Neural progenitor cell (in vitro differentiated cells): ENCODE data around the gene EN2. TPM values are rescaled to one million over a fixed set of nuclear protein-coding genes. Genes with fewer than 3 reads are reported as not detected.
A peak's percentile ranks its signal among the peaks of the same experiment; 100 is the strongest.

Experiments
- DNase-seq: peaks from one replicate; pipeline ENCODE4 v3.0.0-alpha.2; 2016; ENCODE audit warnings: low spot score
- H2AFZ ChIP-seq: fragments of 200-600 bp; sonication (generic); replicated peaks from 2 replicates; pipeline ENCODE4 v1.6.1; 2016; ENCODE audit warnings: antibody characterized with exemption
- H3F3A ChIP-seq: fragments of 200-600 bp; sonication (generic); 2 replicates; pipeline ENCODE4 v1.6.1; 2016; ENCODE audit warnings: antibody characterized with exemption, low read depth
- H3K27ac ChIP-seq: fragments of 200-600 bp; sonication (generic); 2 replicates; pipeline ENCODE4 v1.5.1; 2016; ENCODE audit warnings: mild to moderate bottlenecking
- H3K27me3 ChIP-seq: fragments of 200-600 bp; sonication (generic); 2 replicates; pipeline ENCODE4 v1.6.1; 2016; ENCODE audit warnings: mild to moderate bottlenecking, moderate library complexity
- H3K36me3 ChIP-seq: fragments of 200-600 bp; sonication (generic); 2 replicates; pipeline ENCODE4 v1.5.1; 2016
- H3K4me1 ChIP-seq: fragments of 200-600 bp; sonication (generic); 2 replicates; pipeline ENCODE4 v1.6.1; 2016; ENCODE audit warnings: mixed run types
- H3K4me2 ChIP-seq: fragments of 200-600 bp; sonication (generic); 2 replicates; pipeline ENCODE4 v1.6.1; 2016
- H3K4me3 ChIP-seq: fragments of 200-600 bp; sonication (generic); 2 replicates; pipeline ENCODE4 v1.5.1; 2016
- H3K79me2 ChIP-seq: fragments of 200-600 bp; sonication (generic); 2 replicates; pipeline ENCODE4 v1.6.1; 2016; ENCODE audit warnings: low read depth
- H3K9ac ChIP-seq: fragments of 200-600 bp; sonication (generic); 2 replicates; pipeline ENCODE4 v1.6.1; 2016
- H3K9me3 ChIP-seq: fragments of 200-600 bp; sonication (generic); 2 replicates; pipeline ENCODE4 v1.5.1; 2016; ENCODE audit warnings: low read depth
- H4K20me1 ChIP-seq: fragments of 200-600 bp; sonication (generic); 2 replicates; pipeline ENCODE4 v1.6.1; 2016; ENCODE audit warnings: low read depth
- H3K27ac Mint-ChIP-seq: 3 replicates; pipeline ENCODE4 v1.8.0; 2021; ENCODE audit warnings: mixed read lengths
- H3K27me3 Mint-ChIP-seq: 2 replicates; pipeline ENCODE4 v1.8.0; 2022; ENCODE audit warnings: low read depth, mild to moderate bottlenecking, inconsistent platforms, moderate library complexity, mixed read lengths; ENCODE audit not compliant: insufficient read depth
- H3K36me3 Mint-ChIP-seq: 3 replicates; pipeline ENCODE4 v1.8.0; 2021; ENCODE audit warnings: mixed read lengths
- H3K4me1 Mint-ChIP-seq: 3 replicates; pipeline ENCODE4 v1.8.0; 2021; ENCODE audit warnings: mixed read lengths
- H3K4me3 Mint-ChIP-seq: 3 replicates; pipeline ENCODE4 v1.8.0; 2021; ENCODE audit warnings: mild to moderate bottlenecking, moderate library complexity, mixed read lengths
- H3K9me3 Mint-ChIP-seq: 3 replicates; pipeline ENCODE4 v1.8.0; 2020; ENCODE audit warnings: mixed read lengths
- CTCF ChIP-seq: fragments of 200-600 bp; sonication (generic); IDR thresholded peaks from 2 replicates; pipeline ENCODE4 v1.5.1; 2017; ENCODE audit warnings: antibody characterized with exemption, mild to moderate bottlenecking
- EZH2 ChIP-seq: fragments of 200-600 bp; sonication (generic); IDR thresholded peaks from 2 replicates; pipeline ENCODE4 v1.6.1; 2017; ENCODE audit warnings: antibody characterized with exemption, mild to moderate bottlenecking, moderate library complexity
- EZH2phosphoT487 ChIP-seq: fragments of 200-600 bp; sonication (generic); IDR thresholded peaks from 2 replicates; pipeline ENCODE4 v1.6.1; 2017; ENCODE audit warnings: antibody characterized with exemption
- total RNA-seq: library from RNA; depleted of rRNA; stranded (reverse); fragments of >200 nt; gene quantifications from 2 replicates; pipeline ENCODE4 v1.2.3, GENCODE V29; 2015; ENCODE audit warnings: low replicate concordance

The EN2 gene
- total RNA-seq, 1 donor from 2014 or later = not detected

- peaks cover 3% of the 10 kb centered on the region for H3K9me3 Mint-ChIP-seq
- H3K9me3 ChIP-seq = no peaks in the 10 kb centered on the region
- peaks cover 93% of the 10 kb centered on the region for H4K20me1 ChIP-seq
- H3K4me1 Mint-ChIP-seq = peaks cover 53% of the 10 kb centered on the region
- H3K27ac ChIP-seq = no peak overlapping the region
- peaks cover 3% of the 10 kb centered on the region for H3K36me3 Mint-ChIP-seq
- no peaks in the 10 kb centered on the region for H3K36me3 ChIP-seq
- H2AFZ ChIP-seq = no peak overlapping the region
- TF ChIP-seq CTCF (no peak), EZH2 (peak; percentile 99), EZH2phosphoT487 (peak; percentile 99)
- peaks cover 85% of the 10 kb centered on the region for H3K27me3 Mint-ChIP-seq
- H3K27ac Mint-ChIP-seq = peak overlapping the region; percentile 29
- peak overlapping the region; percentile 81 for H3K4me3 Mint-ChIP-seq
- H3K9ac ChIP-seq = no peak overlapping the region
- H3K4me2 ChIP-seq = no peak overlapping the region
- H3F3A ChIP-seq = peaks cover 18% of the 10 kb centered on the region
- no peak overlapping the region for H3K4me3 ChIP-seq
- peaks cover 19% of the 10 kb centered on the region for H3K4me1 ChIP-seq
- DNase-seq = peak; percentile 52
- no peaks in the 10 kb centered on the region for H3K79me2 ChIP-seq
- peaks cover 100% of the 10 kb centered on the region for H3K27me3 ChIP-seq
Observed at GRCh38 chr7:155450970-155451801, 6.7 kb upstream of the EN2 start.

GRCh38 chr7:155451840-155452239, 6.1 kb upstream of the EN2 start:
- no peak overlapping the region for H3K4me2 ChIP-seq
- H3K27ac Mint-ChIP-seq = no peak overlapping the region
- peaks cover 59% of the 10 kb centered on the region for H3K4me1 Mint-ChIP-seq
- H3K27me3 Mint-ChIP-seq = peaks cover 87% of the 10 kb centered on the region
- H4K20me1 ChIP-seq = peaks cover 100% of the 10 kb centered on the region
- no peaks in the 10 kb centered on the region for H3K79me2 ChIP-seq
- H3K36me3 ChIP-seq = no peaks in the 10 kb centered on the region
- H3K9ac ChIP-seq = no peak overlapping the region
- no peak overlapping the region for H3K4me3 ChIP-seq
- peaks cover 3% of the 10 kb centered on the region for H3K36me3 Mint-ChIP-seq
- no peak for DNase-seq
- no peak overlapping the region for H3K27ac ChIP-seq
- no peak overlapping the region for H2AFZ ChIP-seq
- H3K4me3 Mint-ChIP-seq = peak overlapping the region; percentile 81
- peaks cover 100% of the 10 kb centered on the region for H3K27me3 ChIP-seq
- TF ChIP-seq EZH2 = no peak
- H3F3A ChIP-seq = peaks cover 18% of the 10 kb centered on the region
- H3K9me3 Mint-ChIP-seq = peaks cover 3% of the 10 kb centered on the region
- H3K4me1 ChIP-seq = peaks cover 19% of the 10 kb centered on the region
- no peaks in the 10 kb centered on the region for H3K9me3 ChIP-seq

GRCh38 chr7:155452505-155453295, 5.2 kb upstream of the EN2 start:
- Mint-ChIP-seq H3K36me3 (no peaks in the 10 kb centered on the region), H3K27ac (no peak overlapping the region), H3K27me3 (peaks cover 81% of the 10 kb centered on the region), H3K4me3 (peak overlapping the region; percentile 78), H3K9me3 (peaks cover 2% of the 10 kb centered on the region), H3K4me1 (peaks cover 58% of the 10 kb centered on the region)
- Histone ChIP-seq H3K9ac (no peak overlapping the region), H3K4me2 (no peak overlapping the region), H3K27me3 (peaks cover 98% of the 10 kb centered on the region), H3K4me3 (no peak overlapping the region), H3K79me2 (no peaks in the 10 kb centered on the region), H3F3A (peaks cover 18% of the 10 kb centered on the region), H2AFZ (no peak overlapping the region), H4K20me1 (peaks cover 96% of the 10 kb centered on the region), H3K27ac (no peak overlapping the region), H3K36me3 (no peaks in the 10 kb centered on the region), H3K9me3 (no peaks in the 10 kb centered on the region), H3K4me1 (peaks cover 19% of the 10 kb centered on the region)
- no peak for TF ChIP-seq EZH2
- TF ChIP-seq CTCF = no peak
- DNase-seq = no peak
